ENCODE results near the gene AFMID. TPM values are rescaled to one million over a fixed set of nuclear protein-coding genes. Genes with fewer than 3 reads are reported as not detected.

Gene AFMID
- total and polyA plus RNA-seq, 2 experiments from 2014 or later: 38.0 to 47.5 TPM

- no peak for TF ChIP-seq CTCF (conservative IDR thresholded peaks at IDR 0.05; ENCODE audit: low read depth in 2 of 2)
- no peak for TF ChIP-seq CREB1 (CRISPR knock-in tag; IDR thresholded peaks at IDR 0.05; ENCODE audit: low read depth)
- no peak for TF ChIP-seq ETS1 (IDR thresholded peaks at IDR 0.05)
- no peak for TF ChIP-seq POLR2AphosphoS5 (IDR thresholded peaks at IDR 0.05; ENCODE audit: low read depth)
- no peak for TF ChIP-seq ZNF331 (CRISPR knock-in tag; IDR thresholded peaks at IDR 0.05; ENCODE audit: low read depth)
These were observed 32.0 kb upstream of the AFMID start (continued) for GRCh38 chr17:78154903-78155811.

GRCh38 chr17:78159575-78160158 lies 27.5 kb upstream of the AFMID start:
- Mint-ChIP-seq H3K27ac (no peak overlapping the region), H3K4me1 (no peaks in the 10 kb centered on the region; the same call in 2 of the 3 replicates), H3K9me3 (no peaks in the 10 kb centered on the region), H3K27me3 (ENCODE audit: insufficient read depth, low read depth, poor library complexity) (peaks cover 9% of the 10 kb centered on the region), H3K36me3 (ENCODE audit: low read depth) (no peaks in the 10 kb centered on the region), H3K4me3 (no peak overlapping the region)
- TF ChIP-seq EZH2phosphoT487 (IDR thresholded peaks at IDR 0.05; ENCODE audit: unreplicated experiment) (no peak), ZNF331 (CRISPR knock-in tag; IDR thresholded peaks at IDR 0.05; ENCODE audit: low read depth) (no peak), JUNB (IDR thresholded peaks at IDR 0.05; ENCODE audit: unreplicated experiment) (no peak), EZH2 (IDR thresholded peaks at IDR 0.05; ENCODE audit: low read depth, unreplicated experiment) (no peak)
- DNase-seq (ENCODE audit: low spot score) (no peak), ATAC-seq (no peak)
- H3K9me2 ChIP-seq (ENCODE audit: insufficient read depth): no peaks in the 10 kb centered on the region
- no peaks in the 10 kb centered on the region for H3K36me3 ChIP-seq (ENCODE audit: insufficient read depth)
- no peaks in the 10 kb centered on the region for H3K79me2 ChIP-seq (replicated peaks; ENCODE audit: insufficient read depth)
- H2AFZ ChIP-seq: no peak overlapping the region
- H3K4me1 ChIP-seq (ENCODE audit: insufficient read depth): no peaks in the 10 kb centered on the region
- H3K4me2 ChIP-seq: no peak overlapping the region
- no peak overlapping the region for H3K4me3 ChIP-seq
- no peaks in the 10 kb centered on the region for H3F3A ChIP-seq (replicated peaks; ENCODE audit: low read depth)
- H4K20me1 ChIP-seq (replicated peaks; ENCODE audit: insufficient read depth): no peaks in the 10 kb centered on the region
- H3K27me3 ChIP-seq (ENCODE audit: insufficient read depth): no peaks in the 10 kb centered on the region
- no peak overlapping the region for H3K27ac ChIP-seq (ENCODE audit: low read depth)
